Panc1 (cell line): ENCODE measurements around the gene OLFML1.

ENCODE experiments used
- CTCF ChIP-seq: fragments of 450-650 bp; IDR thresholded peaks from 2 replicates; pipeline ENCODE4 v1.5.1; 2017; ENCODE audit warnings: mild to moderate bottlenecking
- POLR2AphosphoS5 ChIP-seq: IDR thresholded peaks from 2 replicates; pipeline ENCODE4 v1.6.1; 2012; ENCODE audit warnings: mild to moderate bottlenecking, low read depth, low read length, moderate library complexity
- TCF7L2 ChIP-seq: IDR thresholded peaks from 2 replicates; pipeline ENCODE4 v1.6.1; 2011; ENCODE audit warnings: mild to moderate bottlenecking, low read depth, low read length, inconsistent platforms

GRCh38 chr11:7436657-7437056 is 48.6 kb upstream of the OLFML1 start:
- no peak for TF ChIP-seq CTCF
- TF ChIP-seq TCF7L2 = no peak
- TF ChIP-seq POLR2AphosphoS5 = no peak
